NT2/D1 (cell line): ENCODE measurements around the gene TMEM121B.
A peak's percentile ranks its signal among the peaks of the same experiment; 100 is the strongest.

ENCODE experiments used
- DNase-seq: peaks from one replicate; pipeline ENCODE4 v3.0.0-alpha.2; 2011; ENCODE audit warnings: low read depth, low spot score
- H3K27me3 ChIP-seq: 2 replicates; pipeline ENCODE4 v1.6.0; 2011; ENCODE audit warnings: mild to moderate bottlenecking; ENCODE audit not compliant: insufficient read length, insufficient read depth
- H3K36me3 ChIP-seq: 2 replicates; pipeline ENCODE4 v1.6.1; 2011; ENCODE audit warnings: mild to moderate bottlenecking, low read length, mixed read lengths; ENCODE audit not compliant: insufficient read depth, insufficient read length
- H3K4me1 ChIP-seq: 2 replicates; pipeline ENCODE4 v1.5.1; 2011; ENCODE audit not compliant: insufficient read depth, insufficient read length
- H3K4me3 ChIP-seq: 2 replicates; pipeline ENCODE4 v1.5.1; 2011; ENCODE audit warnings: low read depth; ENCODE audit not compliant: insufficient read length
- H3K9ac ChIP-seq: 2 replicates; pipeline ENCODE4 v1.6.0; 2011; ENCODE audit warnings: low read depth; ENCODE audit not compliant: insufficient read length
- H3K9me3 ChIP-seq: 2 replicates; pipeline ENCODE4 v1.5.1; 2011; ENCODE audit warnings: mild to moderate bottlenecking, low read length; ENCODE audit not compliant: insufficient read depth
- SUZ12 ChIP-seq: IDR thresholded peaks from 2 replicates; pipeline ENCODE4 v1.6.1; 2011; ENCODE audit not compliant: insufficient read length, insufficient read depth; ENCODE audit errors: extremely low read depth
- YY1 ChIP-seq: IDR thresholded peaks from 2 replicates; pipeline ENCODE4 v1.6.1; 2011; ENCODE audit not compliant: insufficient read length, insufficient read depth
- ZNF274 ChIP-seq: IDR thresholded peaks from 2 replicates; pipeline ENCODE4 v1.6.1; 2011; ENCODE audit warnings: mild to moderate bottlenecking, low read depth, low read length

TMEM121B gene

DNA sequence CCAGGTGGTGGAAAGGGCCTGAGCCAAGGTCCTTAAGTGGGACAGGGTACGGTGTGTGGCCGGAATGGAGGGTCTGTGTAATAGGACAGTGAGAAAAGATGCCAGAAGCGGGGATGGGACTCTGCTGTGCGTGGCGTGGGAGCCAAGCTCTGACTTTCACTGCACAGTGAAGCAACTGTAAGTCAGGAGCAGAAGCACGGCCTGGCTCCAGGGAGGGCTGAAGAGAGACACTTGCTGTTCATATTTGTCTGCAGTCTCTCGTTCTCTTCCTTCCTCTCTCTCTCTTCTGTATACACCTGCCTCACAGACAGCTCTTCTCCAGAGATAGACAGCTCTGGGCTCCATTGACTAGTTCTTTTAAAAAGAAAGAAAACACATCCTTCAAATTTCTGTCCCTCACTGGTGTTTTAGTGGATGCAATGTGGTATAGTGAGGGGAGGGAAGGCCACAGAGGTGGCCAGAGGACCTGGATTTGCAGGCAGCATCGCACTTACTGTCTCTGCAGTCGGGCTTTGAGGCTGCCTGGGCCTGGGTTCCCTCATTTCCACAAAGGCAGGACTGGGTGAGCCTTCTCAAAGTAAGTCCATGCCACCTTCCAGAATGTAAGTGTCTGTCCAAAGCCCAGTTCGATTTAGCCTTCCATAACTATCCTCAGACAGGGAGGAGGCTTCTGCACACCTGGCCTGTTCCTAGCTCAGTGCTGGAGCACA, 34.2 kb downstream of the TMEM121B start:
- H3K4me3 ChIP-seq = no peak overlapping the region
- H3K9me3 ChIP-seq = no peaks in the 10 kb centered on the region
- no peaks in the 10 kb centered on the region for H3K36me3 ChIP-seq
- no peak overlapping the region for H3K9ac ChIP-seq
- TF ChIP-seq ZNF274 (no peak), SUZ12 (no peak), YY1 (no peak)
- DNase-seq = no peak
- H3K27me3 ChIP-seq = peaks cover 30% of the 10 kb centered on the region
- no peaks in the 10 kb centered on the region for H3K4me1 ChIP-seq

DNA sequence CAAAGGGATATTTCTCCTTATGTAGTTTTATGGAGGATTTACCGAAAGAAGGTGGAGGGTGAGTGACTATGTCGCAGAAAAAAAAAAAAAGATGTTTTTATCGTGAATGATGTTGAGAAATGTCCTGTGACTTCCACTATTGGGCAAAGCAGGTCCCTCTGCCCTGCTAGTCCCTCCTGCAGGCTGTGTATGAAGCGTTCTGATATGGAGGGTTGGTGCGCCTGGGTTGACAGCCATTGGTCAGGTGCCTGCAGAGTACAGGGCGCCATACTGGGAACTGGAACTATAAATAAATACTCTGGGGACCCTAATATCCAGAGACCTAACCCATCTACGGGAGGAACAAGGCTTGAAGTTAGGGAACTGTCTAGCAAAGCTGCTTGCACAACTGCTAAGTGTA, 34.9 kb downstream of the TMEM121B start:
- H3K9me3 ChIP-seq = no peaks in the 10 kb centered on the region
- peaks cover 30% of the 10 kb centered on the region for H3K27me3 ChIP-seq
- no peaks in the 10 kb centered on the region for H3K4me1 ChIP-seq
- no peak overlapping the region for H3K9ac ChIP-seq
- no peak overlapping the region for H3K4me3 ChIP-seq
- TF ChIP-seq ZNF274 (no peak), YY1 (no peak), SUZ12 (no peak)
- DNase-seq = no peak
- H3K36me3 ChIP-seq = no peaks in the 10 kb centered on the region

DNA sequence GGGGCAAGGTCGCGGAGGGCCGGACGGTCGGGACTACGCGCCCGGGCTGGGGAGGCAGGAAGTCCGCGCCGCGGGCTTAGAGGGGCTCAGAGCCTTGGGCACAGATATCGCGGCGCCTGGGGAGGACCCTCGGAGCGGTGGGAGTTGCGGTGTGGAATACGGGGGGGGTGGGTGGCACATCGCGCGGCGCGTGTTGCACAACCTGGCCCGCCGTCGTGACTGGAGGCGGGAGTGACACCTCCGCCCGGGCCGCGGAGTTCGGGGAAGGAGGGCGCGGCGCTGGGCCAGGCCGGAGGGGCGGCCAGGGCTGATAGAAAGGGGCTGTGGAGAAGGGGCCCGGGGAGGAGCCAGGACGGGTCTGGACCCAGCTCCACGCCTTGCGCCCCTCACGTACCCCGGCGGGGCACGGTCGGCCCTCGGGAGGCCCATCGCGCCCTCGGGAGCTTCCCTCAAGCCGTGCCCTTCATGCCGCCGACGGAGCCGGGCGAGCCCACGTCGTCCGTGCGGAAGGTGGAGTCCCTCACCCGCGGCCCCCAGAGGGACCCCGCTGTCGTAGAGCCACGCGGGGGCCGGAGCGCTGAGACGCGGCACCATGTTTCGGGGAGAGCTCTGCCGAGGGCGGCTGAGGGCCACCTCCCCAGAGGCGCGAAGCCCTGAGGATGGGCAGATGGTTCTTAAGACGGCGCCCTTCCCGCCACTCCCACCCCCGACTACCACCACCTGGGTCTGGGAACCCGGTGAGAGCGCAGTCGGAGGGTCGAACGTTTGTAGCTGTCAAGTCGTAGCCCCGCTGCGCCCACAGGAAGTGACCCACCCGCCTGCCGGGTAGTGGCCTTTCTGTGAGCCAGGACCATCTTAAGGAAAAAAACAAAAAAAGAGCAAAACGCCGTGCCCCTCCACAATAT, 35.6 kb downstream of the TMEM121B start:
- peak overlapping the region; percentile 67 for H3K9ac ChIP-seq
- H3K4me3 ChIP-seq = peak overlapping the region; percentile 64
- no peaks in the 10 kb centered on the region for H3K9me3 ChIP-seq
- TF ChIP-seq SUZ12 (no peak), ZNF274 (no peak), YY1 (no peak)
- DNase-seq = no peak
- no peaks in the 10 kb centered on the region for H3K4me1 ChIP-seq
- peaks cover 30% of the 10 kb centered on the region for H3K27me3 ChIP-seq
- no peaks in the 10 kb centered on the region for H3K36me3 ChIP-seq

DNA sequence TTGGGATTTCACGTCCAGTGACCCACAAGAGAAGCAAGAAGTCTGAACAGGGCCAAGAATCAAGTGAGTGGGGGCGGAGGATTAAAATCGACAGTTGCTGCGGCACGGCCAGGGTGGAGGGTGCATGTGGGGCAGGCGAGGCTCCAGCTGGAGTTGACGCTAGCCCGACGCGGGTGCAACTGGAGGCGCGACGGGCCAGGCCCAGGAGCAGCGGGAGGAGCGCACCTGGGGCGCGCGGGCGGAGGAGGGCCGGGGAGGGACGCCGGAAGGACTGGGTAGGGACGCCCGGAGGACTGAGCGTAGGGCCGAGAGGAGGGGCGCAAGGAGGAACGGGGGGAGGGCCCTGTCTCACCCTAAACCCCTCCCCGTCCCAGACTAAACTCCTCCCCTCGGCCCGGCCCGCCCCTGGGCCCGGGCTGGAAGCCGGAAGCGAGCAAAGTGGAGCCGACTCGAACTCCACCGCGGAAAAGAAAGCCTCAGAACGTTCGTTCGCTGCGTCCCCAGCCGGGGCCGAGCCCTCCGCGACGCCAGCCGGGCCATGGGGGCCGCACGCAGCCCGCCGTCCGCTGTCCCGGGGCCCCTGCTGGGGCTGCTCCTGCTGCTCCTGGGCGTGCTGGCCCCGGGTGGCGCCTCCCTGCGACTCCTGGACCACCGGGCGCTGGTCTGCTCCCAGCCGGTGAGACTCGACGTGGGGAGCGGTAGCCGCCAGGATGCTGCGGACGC, 36.4 kb downstream of the TMEM121B start, which contains the start of gene IL17RA:
Gene IL17RA, plus strand, starts transcription at position 447 of the 723 bp plus-strand sequence. Its CDS starts 92 bp downstream, at position 539.
- peak; percentile 65 for DNase-seq
- TF ChIP-seq ZNF274 (no peak), SUZ12 (no peak), YY1 (no peak)
- H3K9me3 ChIP-seq = no peaks in the 10 kb centered on the region
- H3K4me1 ChIP-seq = no peaks in the 10 kb centered on the region
- H3K4me3 ChIP-seq = peak within 1 kb of the TSS; percentile 64
- H3K9ac ChIP-seq = peak within 1 kb of the TSS; percentile 77
- H3K36me3 ChIP-seq = no peaks in the 10 kb centered on the region
- H3K27me3 ChIP-seq = peaks cover 30% of the 10 kb centered on the region

DNA sequence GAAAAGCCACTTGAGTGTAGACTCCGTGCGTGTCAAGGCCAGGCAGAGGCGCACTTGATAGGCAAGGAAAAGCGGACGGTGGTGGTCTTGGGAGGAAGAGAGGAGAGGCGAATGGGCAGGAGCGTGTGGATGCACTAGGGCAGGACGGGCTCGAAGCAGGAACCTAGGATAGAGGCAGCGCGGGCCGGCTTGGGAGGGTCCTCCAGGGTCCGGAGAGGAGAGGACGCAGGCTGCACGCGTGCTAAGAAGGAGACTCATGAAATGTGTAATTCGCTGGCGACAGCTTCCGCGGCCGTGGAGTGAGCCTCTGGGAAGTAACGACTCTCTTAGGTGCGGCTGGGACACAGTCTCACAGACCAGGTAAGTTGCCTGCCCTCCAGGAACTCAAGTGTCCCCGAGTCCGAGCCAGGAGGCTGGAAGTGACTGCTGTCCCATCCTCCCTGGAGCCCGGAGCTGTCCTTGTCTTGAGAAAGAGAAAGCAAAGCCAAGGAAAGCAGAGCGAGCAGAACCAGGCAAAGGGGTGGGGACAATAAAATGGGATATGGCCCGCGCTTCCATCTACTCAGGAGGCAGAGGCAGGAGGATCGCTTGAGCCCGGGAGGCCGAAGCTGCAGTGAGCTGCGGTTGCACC, 37.2 kb downstream of the TMEM121B start:
- H3K9me3 ChIP-seq = no peaks in the 10 kb centered on the region
- peaks cover 30% of the 10 kb centered on the region for H3K27me3 ChIP-seq
- H3K36me3 ChIP-seq = no peaks in the 10 kb centered on the region
- no peak overlapping the region for H3K9ac ChIP-seq
- DNase-seq = no peak
- H3K4me3 ChIP-seq = no peak overlapping the region
- TF ChIP-seq SUZ12 = no peak
- no peak for TF ChIP-seq YY1
- no peak for TF ChIP-seq ZNF274
- H3K4me1 ChIP-seq = no peaks in the 10 kb centered on the region

DNA sequence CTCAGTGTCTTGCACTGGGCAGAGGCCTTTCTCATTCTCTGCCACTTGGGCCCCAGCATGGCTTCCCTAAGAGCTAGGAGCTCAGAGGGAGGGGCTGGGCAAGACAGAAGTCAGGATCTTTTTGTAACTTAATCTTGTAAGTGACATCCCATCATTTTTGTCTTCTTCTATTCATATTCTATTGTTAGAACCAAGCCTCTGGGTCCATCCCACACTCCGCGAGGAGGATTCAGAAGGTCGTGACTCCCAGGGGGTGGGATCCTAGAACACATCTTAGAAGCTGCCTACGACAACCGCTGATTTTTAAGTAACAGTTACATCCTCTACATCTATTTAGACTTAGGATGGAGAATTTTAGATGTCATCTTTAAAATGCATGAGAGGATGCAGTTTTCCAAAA, 37.9 kb downstream of the TMEM121B start:
- Histone ChIP-seq H3K36me3 (no peaks in the 10 kb centered on the region), H3K4me1 (no peaks in the 10 kb centered on the region), H3K9ac (no peak overlapping the region), H3K9me3 (no peaks in the 10 kb centered on the region), H3K27me3 (peaks cover 30% of the 10 kb centered on the region), H3K4me3 (no peak overlapping the region)
- TF ChIP-seq ZNF274 (no peak), SUZ12 (no peak), YY1 (no peak)
- DNase-seq = no peak
